SK-N-SH (cell line): ENCODE data around the gene ETV6. TPM values are rescaled to one million over a fixed set of nuclear protein-coding genes. Genes with fewer than 3 reads are reported as not detected.

Experiments
- CTCF ChIA-PET: fragments of 300-600, 350-600 bp; formaldehyde crosslinking; extraction: SDS; loops from one replicate; lab custom pipeline; 2021; lab: Yijun Ruan, JAX
- POLR2A ChIA-PET: fragments of 350-600 bp; sonication (Branson Sonifier 250); formaldehyde crosslinking; extraction: SDS; loops from one replicate; lab custom pipeline; 2020; ENCODE audit warnings: antibody characterized with exemption, inconsistent platforms; lab: Yijun Ruan, JAX
- DNase-seq: peaks from one replicate; pipeline ENCODE4 v3.0.0; 2012
- H2AFZ ChIP-seq: fragments of 200-600 bp; sonication (generic); 2 replicates; pipeline ENCODE4 v1.8.1; 2016; ENCODE audit warnings: antibody characterized with exemption, mild to moderate bottlenecking, low read depth
- H3F3A ChIP-seq: fragments of 200-600 bp; sonication (generic); replicated peaks from 2 replicates; pipeline ENCODE3; 2016; ENCODE audit warnings: antibody characterized with exemption, mild to moderate bottlenecking; ENCODE audit not compliant: insufficient read depth
- H3K27ac ChIP-seq, 2 experiments: fragments of 200-500 bp in 1 of 2; fragments of 200-600 bp in 1 of 2; sonication (Bioruptor generic) in 1 of 2; sonication (generic), shearing (Covaris generic) in 1 of 2; 2 replicates each; pipeline versions ENCODE4 v1.5.1 to v1.6.1; 2014 to 2016; ENCODE audit warnings: low read depth in 2 of 2, inconsistent platforms in 1 of 2, low read length in 1 of 2, mild to moderate bottlenecking in 1 of 2, mixed read lengths in 1 of 2
- H3K27me3 ChIP-seq: fragments of 200-600 bp; sonication (generic), shearing (Covaris generic); 2 replicates; pipeline ENCODE4 v1.6.1; 2016; ENCODE audit warnings: mixed run types; ENCODE audit not compliant: insufficient read depth
- H3K36me3 ChIP-seq, 2 experiments: fragments of 200-500 bp in 1 of 2; fragments of 200-600 bp in 1 of 2; sonication (Bioruptor generic) in 1 of 2; sonication (generic) in 1 of 2; replicated peaks in 1 of 2; 2 replicates each; pipeline versions ENCODE3 to v1.5.1; 2014 to 2016; ENCODE audit warnings: low read length in 1 of 2, mild to moderate bottlenecking in 1 of 2; ENCODE audit not compliant: insufficient read depth in 2 of 2, control insufficient read depth in 1 of 2
- H3K4me1 ChIP-seq, 2 experiments: fragments of 200-500 bp in 1 of 2; fragments of 200-600 bp in 1 of 2; sonication (Bioruptor generic) in 1 of 2; sonication (generic), shearing (Covaris generic) in 1 of 2; 2 replicates each; pipeline versions ENCODE4 v1.5.1 to v1.6.1; 2014 to 2016; ENCODE audit warnings: low read depth in 1 of 2, low read length in 1 of 2, mixed run types in 1 of 2; ENCODE audit not compliant: insufficient read depth in 2 of 2, control insufficient read depth in 1 of 2
- H3K4me2 ChIP-seq: fragments of 200-600 bp; sonication (generic), shearing (Covaris generic); 2 replicates; pipeline ENCODE4 v1.6.1; 2017; ENCODE audit warnings: mixed run types
- H3K4me3 ChIP-seq, 2 experiments: fragments of 200-500 bp in 1 of 2; fragments of 200-600 bp in 1 of 2; sonication (Bioruptor generic) in 1 of 2; sonication (generic), shearing (Covaris generic) in 1 of 2; 2 replicates each; pipeline versions ENCODE4 v1.5.1 to v1.8.1; 2014 to 2016; ENCODE audit warnings: low read depth in 2 of 2, inconsistent platforms in 1 of 2, low read length in 1 of 2, mild to moderate bottlenecking in 1 of 2, mixed read lengths in 1 of 2, moderate library complexity in 1 of 2
- H3K79me2 ChIP-seq: fragments of 200-600 bp; sonication (generic); 2 replicates; pipeline ENCODE4 v1.8.1; 2017; ENCODE audit warnings: mild to moderate bottlenecking; ENCODE audit not compliant: insufficient read depth
- H3K9ac ChIP-seq: fragments of 200-600 bp; sonication (generic); 2 replicates; pipeline ENCODE4 v1.6.1; 2017; ENCODE audit warnings: mixed run types
- H3K9me2 ChIP-seq: fragments of 200-600 bp; sonication (generic); 2 replicates; pipeline ENCODE4 v1.6.1; 2017; ENCODE audit warnings: mixed run types
- H3K9me3 ChIP-seq: fragments of 200-600 bp; sonication (generic); 2 replicates; pipeline ENCODE4 v1.6.1; 2017; ENCODE audit warnings: mixed run types, mild to moderate bottlenecking, moderate library complexity
- H4K20me1 ChIP-seq: fragments of 200-600 bp; sonication (generic); 2 replicates; pipeline ENCODE4 v1.6.1; 2017; ENCODE audit warnings: mild to moderate bottlenecking, mixed run types; ENCODE audit not compliant: insufficient read depth
- CHD2 ChIP-seq: fragments of 150-350 bp; IDR thresholded peaks from 2 replicates; pipeline ENCODE4 v1.6.1; 2018; ENCODE audit warnings: low read length; ENCODE audit not compliant: partially characterized antibody
- ELF1 ChIP-seq: IDR thresholded peaks from 2 replicates; pipeline ENCODE4 v1.4.0; 2012
- EZH2phosphoT487 ChIP-seq: fragments of 200-600 bp; sonication (generic); IDR thresholded peaks from 2 replicates; pipeline ENCODE4 v1.6.1; 2017; ENCODE audit warnings: low read depth, mixed run types, mild to moderate bottlenecking, antibody characterized with exemption, moderate library complexity, borderline replicate concordance
- FOSL2 ChIP-seq: IDR thresholded peaks from 2 replicates; pipeline ENCODE4 v1.4.0; 2012; ENCODE audit warnings: low read depth, mild to moderate bottlenecking, moderate library complexity, borderline replicate concordance
- GATA2 ChIP-seq: sonication (generic); formaldehyde crosslinking; IDR thresholded peaks from 2 replicates; pipeline ENCODE4 v1.5.0; 2020; ENCODE audit warnings: mild to moderate bottlenecking, missing genetic modification reagents
- IRF3 ChIP-seq: fragments of 150-350 bp; IDR thresholded peaks from 2 replicates; pipeline ENCODE4 v1.6.1; 2016; ENCODE audit warnings: mild to moderate bottlenecking, low read depth, low read length
- JUND ChIP-seq: IDR thresholded peaks from 2 replicates; pipeline ENCODE4 v1.4.0; 2012
- MXI1 ChIP-seq: IDR thresholded peaks from 2 replicates; pipeline ENCODE4 v1.6.1; 2012; ENCODE audit warnings: mild to moderate bottlenecking, low read depth, low read length, improper control_type of control experiment
- NRF1 ChIP-seq: IDR thresholded peaks from 2 replicates; pipeline ENCODE4 v1.6.1; 2012; ENCODE audit warnings: low read depth, mild to moderate bottlenecking, low read length
- RAD21 ChIP-seq: IDR thresholded peaks from 2 replicates; pipeline ENCODE4 v1.6.1; 2012; ENCODE audit warnings: mild to moderate bottlenecking, low read length
- RCOR1 ChIP-seq: fragments of 150-350 bp; IDR thresholded peaks from 2 replicates; pipeline ENCODE4 v1.6.1; 2017; ENCODE audit warnings: antibody characterized with exemption, low read length
- REST ChIP-seq: IDR thresholded peaks from 2 replicates; pipeline ENCODE4 v1.6.1; 2012; ENCODE audit warnings: mild to moderate bottlenecking, low read depth, low read length, moderate library complexity
- SIN3A ChIP-seq: IDR thresholded peaks from 2 replicates; pipeline ENCODE4 v1.6.1; 2012; ENCODE audit warnings: low read depth, mild to moderate bottlenecking, low read length, moderate library complexity, borderline replicate concordance
- SMC3 ChIP-seq: IDR thresholded peaks from 2 replicates; pipeline ENCODE4 v1.6.1; 2012; ENCODE audit warnings: low read depth, low read length, improper control_type of control experiment
- TAF1 ChIP-seq: IDR thresholded peaks from 2 replicates; pipeline ENCODE4 v1.6.1; 2012; ENCODE audit warnings: low read depth, mild to moderate bottlenecking, low read length, moderate library complexity, borderline replicate concordance
- TCF12 ChIP-seq: IDR thresholded peaks from 2 replicates; pipeline ENCODE4 v1.4.0; 2012
- USF1 ChIP-seq: IDR thresholded peaks from 2 replicates; pipeline ENCODE4 v1.4.0; 2012; ENCODE audit warnings: low read depth, borderline replicate concordance
- USF2 ChIP-seq: fragments of 150-350 bp; IDR thresholded peaks from 2 replicates; pipeline ENCODE4 v1.6.1; 2017; ENCODE audit warnings: antibody characterized with exemption, low read length, low read depth, borderline replicate concordance
- YY1 ChIP-seq: IDR thresholded peaks from 2 replicates; pipeline ENCODE4 v1.4.0; 2012; ENCODE audit warnings: low read depth, mild to moderate bottlenecking
- ZBTB33 ChIP-seq: IDR thresholded peaks from 2 replicates; pipeline ENCODE4 v1.4.0; 2012; ENCODE audit warnings: low read depth, borderline replicate concordance
- WGBS: methylation state at CpG from one replicate; pipeline ENCODE4 v1.1.6; 2017; ENCODE audit warnings: low lambda C conversion rate; 5-methylcytosine and 5-hydroxymethylcytosine counted together
- polyA plus RNA-seq, 3 experiments: library from polyadenylated mRNA; depleted of rRNA; stranded (reverse); fragments of >200 nt; gene quantifications; 2 replicates each; pipeline ENCODE4 v1.2.3, GENCODE V29; 2012

Gene ETV6
- polyA plus RNA-seq, 1 of the 3 experiments (the other 2 are of a cell fraction) = 4.0 TPM

- CTCF ChIA-PET = interaction anchor here (0.6 to 1.1 kb wide), 2 partner anchors 8 to 375 kb away, joined by 3 read pairs; no protein-coding TSS in a partner anchor
- Histone ChIP-seq H3K4me1 (peaks cover 13 to 38% of the 10 kb centered on the region in 2 experiments), H3K9me2 (no peaks in the 10 kb centered on the region), H3K79me2 (peaks cover 98% of the 10 kb centered on the region), H3K27me3 (no peaks in the 10 kb centered on the region), H2AFZ (no peak overlapping the region)
- no peak for TF ChIP-seq ZBTB33
- no peak for TF ChIP-seq NRF1
- TF ChIP-seq, all 33 proteins: peak for 0
- Histone ChIP-seq H3K36me3 (no peaks in the 10 kb centered on the region), H3F3A (peaks cover 8% of the 10 kb centered on the region), H3K4me2 (no peak overlapping the region), H3K9ac (no peak overlapping the region), H3K9me3 (no peaks in the 10 kb centered on the region), H4K20me1 (peaks cover 38% of the 10 kb centered on the region), H3K27ac (peak overlapping the region in 1 of 2 experiments; percentile 64; a peak in 2 of 4 replicates), H3K4me3 (no peak overlapping the region)
- no peak for DNase-seq
- 84% methylated on average over 6 of the region's 6 CpGs for WGBS
- POLR2A ChIA-PET = no interaction called here
Observed at GRCh38 chr12:11657511-11657910, 8.0 kb downstream of the ETV6 start.

- Histone ChIP-seq H3K9ac (no peak overlapping the region), H3F3A (peaks cover 8% of the 10 kb centered on the region), H3K27ac (peak overlapping the region; percentile 64 to 75; a peak in 3 of 4 replicates), H3K9me2 (no peaks in the 10 kb centered on the region), H3K36me3 (no peaks in the 10 kb centered on the region), H3K4me1 (peaks cover 3 to 25% of the 10 kb centered on the region in 2 experiments; a peak in 3 of 4 replicates), H3K27me3 (no peaks in the 10 kb centered on the region), H4K20me1 (peaks cover 38% of the 10 kb centered on the region), H2AFZ (no peak overlapping the region), H3K4me2 (peak overlapping the region; percentile 38), H3K79me2 (peaks cover 98% of the 10 kb centered on the region), H3K9me3 (no peaks in the 10 kb centered on the region), H3K4me3 (no peak overlapping the region)
- 82% methylated on average over 2 of the region's 2 CpGs for WGBS
- DNase-seq = no peak
- ChIA-PET CTCF (interaction anchor here (0.6 to 1.1 kb wide), 2 partner anchors 7 to 669 kb away, joined by 3 read pairs; no protein-coding TSS in a partner anchor), POLR2A (no interaction called here)
- TF ChIP-seq MXI1 = no peak
- TF ChIP-seq REST = no peak
- no peak for TF ChIP-seq RAD21
- no peak for TF ChIP-seq IRF3
- TF ChIP-seq EZH2phosphoT487 = no peak
- no peak for TF ChIP-seq USF2
- no peak for TF ChIP-seq RCOR1
- TF ChIP-seq TCF12 = peak; percentile 63
- TF ChIP-seq SMC3 = no peak; the same call in 1 of the 2 replicates
- TF ChIP-seq GATA2 (CRISPR knock-in tag) = no peak
- no peak for TF ChIP-seq ELF1
- TF ChIP-seq YY1 = no peak
- TF ChIP-seq USF1 = no peak
- no peak for TF ChIP-seq SIN3A
- no peak for TF ChIP-seq NRF1
- TF ChIP-seq TAF1 = no peak
- TF ChIP-seq CHD2 = no peak
- TF ChIP-seq JUND = peak; percentile 73
- TF ChIP-seq FOSL2 = peak; percentile 61; the same call in 1 of the 2 replicates
Observed at GRCh38 chr12:11658791-11659190, 9.3 kb downstream of the ETV6 start.
